Measurements from ENCODE around the gene FADD.

FADD gene

DNA sequence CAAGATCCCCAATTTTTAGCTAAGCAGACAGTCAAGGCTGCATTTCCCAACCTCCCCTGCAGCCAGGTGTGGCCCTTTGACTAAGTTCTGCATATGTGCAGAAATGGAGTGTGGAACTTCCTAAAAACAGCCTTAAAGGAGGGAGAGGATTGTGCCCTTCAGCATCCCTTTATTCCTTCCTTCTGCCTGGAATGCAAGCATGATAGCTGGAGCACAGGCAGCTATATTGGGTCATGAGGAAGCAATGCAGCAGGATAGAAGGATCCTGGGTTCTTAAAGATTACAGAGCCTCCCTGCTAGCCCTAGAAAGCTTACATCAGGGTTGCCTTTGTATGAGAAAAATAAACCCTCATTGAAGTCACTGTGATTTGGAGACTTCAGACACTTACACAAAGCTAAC lies 29.9 kb downstream of the FADD start:
- Histone ChIP-seq H3K27me3 (replicated peaks; ENCODE audit: control insufficient read depth, insufficient read depth, low read length) (no peaks in the 10 kb centered on the region; the same call in none of the 2 replicates), H3K36me3 (ENCODE audit: control insufficient read depth, insufficient read depth, low read length) (no peaks in the 10 kb centered on the region), H3K4me3 (replicated peaks; ENCODE audit: low read depth, low read length) (no peak overlapping the region)
- TF ChIP-seq, protein P1, sequence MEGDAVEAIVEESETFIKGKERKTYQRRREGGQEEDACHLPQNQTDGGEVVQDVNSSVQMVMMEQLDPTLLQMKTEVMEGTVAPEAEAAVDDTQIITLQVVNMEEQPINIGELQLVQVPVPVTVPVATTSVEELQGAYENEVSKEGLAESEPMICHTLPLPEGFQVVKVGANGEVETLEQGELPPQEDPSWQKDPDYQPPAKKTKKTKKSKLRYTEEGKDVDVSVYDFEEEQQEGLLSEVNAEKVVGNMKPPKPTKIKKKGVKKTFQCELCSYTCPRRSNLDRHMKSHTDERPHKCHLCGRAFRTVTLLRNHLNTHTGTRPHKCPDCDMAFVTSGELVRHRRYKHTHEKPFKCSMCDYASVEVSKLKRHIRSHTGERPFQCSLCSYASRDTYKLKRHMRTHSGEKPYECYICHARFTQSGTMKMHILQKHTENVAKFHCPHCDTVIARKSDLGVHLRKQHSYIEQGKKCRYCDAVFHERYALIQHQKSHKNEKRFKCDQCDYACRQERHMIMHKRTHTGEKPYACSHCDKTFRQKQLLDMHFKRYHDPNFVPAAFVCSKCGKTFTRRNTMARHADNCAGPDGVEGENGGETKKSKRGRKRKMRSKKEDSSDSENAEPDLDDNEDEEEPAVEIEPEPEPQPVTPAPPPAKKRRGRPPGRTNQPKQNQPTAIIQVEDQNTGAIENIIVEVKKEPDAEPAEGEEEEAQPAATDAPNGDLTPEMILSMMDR (IDR thresholded peaks at IDR 0.05; ENCODE audit: insufficient read depth, low read length, poor library complexity, severe bottlenecking), result no peak
- DNase-seq (ENCODE audit: extremely low read depth, insufficient read length), result no peak

DNA sequence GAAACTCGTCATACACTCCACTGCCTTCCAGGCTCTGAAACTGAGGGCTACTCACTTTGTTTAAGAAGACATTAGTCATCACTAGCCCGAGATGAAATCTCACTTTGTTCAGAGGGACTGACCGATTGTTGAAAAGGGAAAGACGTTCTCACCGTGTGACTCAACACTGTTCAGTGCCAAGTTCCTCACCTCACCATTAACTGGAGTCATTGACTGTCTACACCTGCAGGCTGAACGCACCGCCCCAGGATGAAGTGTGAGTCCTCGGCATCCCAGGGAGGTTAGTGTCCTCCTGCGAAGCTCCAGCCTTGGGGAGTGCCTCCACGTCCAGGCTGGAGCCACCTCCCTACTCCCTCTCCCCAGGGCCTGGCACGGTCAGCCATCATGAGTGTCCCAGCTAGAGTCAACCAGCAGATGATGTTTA lies 30.4 kb downstream of the FADD start:
- no peak for DNase-seq (ENCODE audit: extremely low read depth, insufficient read length)
- TF ChIP-seq, protein P1 (IDR thresholded peaks at IDR 0.05; ENCODE audit: insufficient read depth, low read length, poor library complexity, severe bottlenecking), result no peak
- Histone ChIP-seq H3K36me3 (ENCODE audit: control insufficient read depth, insufficient read depth, low read length) (no peaks in the 10 kb centered on the region), H3K4me3 (replicated peaks; ENCODE audit: low read depth, low read length) (no peak overlapping the region), H3K27me3 (replicated peaks; ENCODE audit: control insufficient read depth, insufficient read depth, low read length) (no peaks in the 10 kb centered on the region; the same call in none of the 2 replicates)

DNA sequence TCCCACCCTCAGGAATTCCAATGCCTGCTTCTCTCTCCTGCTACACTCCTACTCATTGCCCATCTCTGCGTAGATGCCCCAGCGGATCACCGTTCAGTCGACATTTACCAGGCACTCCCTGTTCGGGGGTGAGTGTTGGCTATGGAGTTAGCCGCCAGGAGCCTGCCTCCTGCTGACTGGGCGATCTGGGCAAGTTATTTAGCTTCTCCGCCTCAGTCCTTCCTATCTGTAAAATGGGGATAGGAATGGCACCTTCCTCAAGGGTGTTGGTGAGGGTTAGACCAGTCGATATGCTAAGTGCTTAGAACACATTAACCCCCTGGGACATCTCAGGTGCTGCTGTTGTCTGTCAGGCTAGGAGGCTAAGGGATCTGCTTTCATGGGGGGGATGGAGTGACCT lies 30.9 kb downstream of the FADD start:
- no peaks in the 10 kb centered on the region; the same call in none of the 2 replicates for H3K27me3 ChIP-seq (replicated peaks; ENCODE audit: control insufficient read depth, insufficient read depth, low read length)

DNA sequence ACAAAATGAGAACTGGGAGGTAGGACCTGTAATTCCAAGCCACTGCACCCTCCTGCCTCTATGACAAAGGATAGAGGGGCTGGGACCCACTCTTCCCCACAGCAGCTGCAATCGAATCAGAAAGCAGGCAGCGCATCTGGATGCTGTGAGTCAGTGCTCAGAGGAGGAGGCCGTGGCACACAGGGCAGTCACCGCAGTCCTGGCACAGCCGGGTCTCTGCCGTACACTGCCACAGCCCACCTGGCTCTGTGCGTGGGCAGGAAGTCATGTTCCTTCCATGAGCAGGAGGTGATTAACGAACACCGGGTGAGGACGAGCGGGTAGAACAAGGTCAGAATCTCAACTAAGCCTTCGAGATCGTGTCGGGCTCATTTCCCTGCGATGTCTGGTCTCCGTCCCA lies 37.2 kb downstream of the FADD start:
- DNase-seq (ENCODE audit: extremely low read depth, insufficient read length), result no peak
- no peak overlapping the region for H3K4me3 ChIP-seq (replicated peaks; ENCODE audit: low read depth, low read length)
- no peaks in the 10 kb centered on the region; the same call in 1 of the 2 replicates for H3K27me3 ChIP-seq (replicated peaks; ENCODE audit: control insufficient read depth, insufficient read depth, low read length)
- TF ChIP-seq, protein P1 (IDR thresholded peaks at IDR 0.05; ENCODE audit: insufficient read depth, low read length, poor library complexity, severe bottlenecking), result no peak
- no peaks in the 10 kb centered on the region for H3K36me3 ChIP-seq (ENCODE audit: control insufficient read depth, insufficient read depth, low read length)

More for the DNA sequence above, 30.9 kb downstream of the FADD start:
- DNase-seq (ENCODE audit: extremely low read depth, insufficient read length), result no peak
- Histone ChIP-seq H3K4me3 (replicated peaks; ENCODE audit: low read depth, low read length) (no peak overlapping the region), H3K36me3 (ENCODE audit: control insufficient read depth, insufficient read depth, low read length) (no peaks in the 10 kb centered on the region)
- TF ChIP-seq, protein P1 (IDR thresholded peaks at IDR 0.05; ENCODE audit: insufficient read depth, low read length, poor library complexity, severe bottlenecking), result no peak

DNA sequence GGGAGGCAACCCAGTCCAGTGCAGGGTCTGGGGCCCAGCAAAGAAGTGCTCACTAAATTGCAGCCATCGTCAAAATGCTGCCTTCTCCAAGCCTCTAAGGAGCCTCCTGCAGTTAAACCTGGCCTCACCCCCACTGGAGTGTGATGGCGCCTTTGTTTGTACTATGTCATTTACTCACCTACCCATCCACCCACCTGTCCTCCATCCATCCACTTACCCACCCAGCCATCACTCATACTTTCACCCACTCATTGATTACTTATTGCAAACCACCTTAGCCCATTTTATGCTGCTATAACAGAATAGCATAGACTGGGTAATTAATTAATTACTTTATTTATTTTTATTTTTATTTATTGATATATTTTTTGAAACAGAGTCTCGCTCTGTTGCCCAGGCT lies 38.6 kb downstream of the FADD start:
- Histone ChIP-seq H3K36me3 (ENCODE audit: control insufficient read depth, insufficient read depth, low read length) (no peaks in the 10 kb centered on the region), H3K27me3 (replicated peaks; ENCODE audit: control insufficient read depth, insufficient read depth, low read length) (no peaks in the 10 kb centered on the region), H3K4me3 (replicated peaks; ENCODE audit: low read depth, low read length) (no peak overlapping the region)
- no peak for DNase-seq (ENCODE audit: extremely low read depth, insufficient read length)
- TF ChIP-seq, protein P1 (IDR thresholded peaks at IDR 0.05; ENCODE audit: insufficient read depth, low read length, poor library complexity, severe bottlenecking), result no peak

DNA sequence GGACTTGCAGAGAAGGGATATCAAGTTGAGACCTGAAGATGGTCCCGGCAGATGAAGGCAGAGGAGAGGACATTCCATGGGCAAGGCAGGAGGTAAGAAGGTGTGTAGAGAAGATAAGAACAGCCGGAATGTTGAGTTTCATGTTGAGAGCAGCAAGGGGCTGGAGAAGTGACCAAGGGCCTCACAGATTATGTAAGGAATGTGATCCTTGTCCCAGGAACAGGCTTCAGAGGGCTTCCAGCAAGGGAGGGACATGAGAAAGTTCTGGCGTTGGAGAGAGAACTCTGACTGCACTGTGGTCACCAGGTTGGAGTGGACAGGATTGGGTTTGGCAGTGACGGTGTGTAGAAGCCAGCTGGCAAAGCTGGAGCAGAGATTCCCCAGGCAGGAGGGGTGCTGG lies 39.8 kb downstream of the FADD start:
- Histone ChIP-seq H3K4me3 (replicated peaks; ENCODE audit: low read depth, low read length) (no peak overlapping the region), H3K36me3 (ENCODE audit: control insufficient read depth, insufficient read depth, low read length) (no peaks in the 10 kb centered on the region), H3K27me3 (replicated peaks; ENCODE audit: control insufficient read depth, insufficient read depth, low read length) (no peaks in the 10 kb centered on the region)
- TF ChIP-seq, protein P1 (IDR thresholded peaks at IDR 0.05; ENCODE audit: insufficient read depth, low read length, poor library complexity, severe bottlenecking), result no peak
- DNase-seq (ENCODE audit: extremely low read depth, insufficient read length), result no peak

Measured in GM06990 (cell line).